ENCODE results near the gene FBLN7. TPM values are rescaled to one million over a fixed set of nuclear protein-coding genes. Genes with fewer than 3 reads are reported as not detected.
"Not testable (repeated sequence)": the region's sequence is repeated elsewhere in the genome, so short reads cannot be mapped to it uniquely, and the experiment has no call there.

Gene FBLN7
- total RNA-seq, 3 donors from 2014 or later = 0.72 to 2.2 (median 0.94) TPM

DNA sequence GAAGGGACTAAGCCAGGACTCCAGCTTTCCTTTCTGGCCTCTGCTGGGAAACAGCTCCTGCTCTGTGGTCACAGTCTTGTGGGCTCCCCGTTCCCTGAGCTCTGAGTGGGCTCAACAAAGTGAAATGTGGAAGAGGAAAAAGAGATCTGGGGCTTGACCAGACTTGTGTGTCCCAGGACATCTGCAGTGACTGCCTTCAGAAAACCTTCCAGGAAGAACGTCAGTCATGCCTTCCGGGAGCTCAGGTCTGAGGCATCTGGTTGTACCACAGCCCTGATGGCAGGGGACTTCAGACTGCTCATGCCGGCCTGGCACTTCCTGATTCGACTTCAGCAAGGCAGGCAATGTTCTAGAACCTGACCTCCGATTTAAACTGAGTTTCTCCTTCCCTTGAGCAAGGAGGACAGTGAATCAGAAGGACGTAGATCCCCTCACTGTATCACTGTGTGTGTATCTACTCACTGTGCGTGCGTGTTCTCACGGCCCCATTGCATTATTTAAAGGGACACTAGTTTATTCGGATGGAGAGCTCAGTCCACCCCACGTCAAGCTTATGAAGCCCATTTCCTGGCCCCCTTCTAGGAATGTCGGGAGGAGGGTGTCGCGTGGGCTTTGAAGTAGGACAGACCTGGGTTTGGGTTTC is 548 bp upstream of the FBLN7 start:
- DNase-seq = peak in 2 of 3 donors; percentile 29 to 41
- no peak overlapping the region for H3K4me3 ChIP-seq
- no peaks in the 10 kb centered on the region for H3K9me3 ChIP-seq
- intact Hi-C loops (cut with DNase I, micrococcal nuclease) = no loop called here
- H3K4me1 ChIP-seq (ENCODE audit: low read depth) = peaks cover 3% of the 10 kb centered on the region
- H3K36me3 ChIP-seq (ENCODE audit: low read depth) = no peaks in the 10 kb centered on the region
- TF ChIP-seq CTCF (IDR thresholded peaks at IDR 0.05) = no peak
- peak; percentile 81 for ATAC-seq

GRCh38 chr2:112139033-112139614 is 939 bp downstream of the FBLN7 start:
- intact Hi-C loops (cut with DNase I, micrococcal nuclease); H3K4me3 ChIP-seq; H3K9me3 ChIP-seq; ATAC-seq; DNase-seq; H3K36me3 ChIP-seq (ENCODE audit: low read depth); H3K4me1 ChIP-seq (ENCODE audit: low read depth): not testable (repeated sequence)

DNA sequence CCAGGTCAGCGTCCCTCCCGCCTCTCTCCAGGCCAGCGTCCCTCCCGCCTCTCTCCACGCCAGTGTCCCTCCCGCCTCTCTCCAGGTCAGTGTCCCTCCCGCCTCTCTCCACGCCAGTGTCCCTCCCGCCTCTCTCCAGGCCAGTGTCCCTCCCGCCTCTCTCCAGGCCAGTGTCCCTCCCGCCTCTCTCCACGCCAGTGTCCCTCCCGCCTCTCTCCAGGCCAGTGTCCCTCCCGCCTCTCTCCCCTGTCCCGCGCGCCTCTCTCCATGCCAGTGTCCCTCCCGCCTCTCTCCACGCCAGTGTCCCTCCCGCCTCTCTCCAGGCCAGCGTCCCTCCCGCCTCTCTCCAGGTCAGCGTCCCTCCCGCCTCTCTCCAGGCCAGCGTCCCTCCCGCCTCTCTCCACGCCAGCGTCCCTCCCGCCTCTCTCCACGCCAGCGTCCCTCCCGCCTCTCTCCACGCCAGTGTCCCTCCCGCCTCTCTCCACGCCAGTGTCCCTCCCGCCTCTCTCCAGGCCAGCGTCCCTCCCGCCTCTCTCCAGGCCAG is 1.5 kb downstream of the FBLN7 start:
- DNase-seq; ATAC-seq; H3K4me1 ChIP-seq (ENCODE audit: low read depth); H3K36me3 ChIP-seq (ENCODE audit: low read depth); intact Hi-C loops (cut with DNase I, micrococcal nuclease); H3K4me3 ChIP-seq; H3K9me3 ChIP-seq: not testable (repeated sequence)

GRCh38 chr2:112140205-112140802 is 2.1 kb downstream of the FBLN7 start:
- TF ChIP-seq CTCF (IDR thresholded peaks at IDR 0.05) = no peak
- H3K4me1 ChIP-seq (ENCODE audit: low read depth) = peaks cover 3% of the 10 kb centered on the region
- intact Hi-C loops (cut with DNase I, micrococcal nuclease) = no loop called here
- ATAC-seq = no peak
- no peak for DNase-seq
- H3K9me3 ChIP-seq = no peaks in the 10 kb centered on the region
- H3K36me3 ChIP-seq (ENCODE audit: low read depth) = no peaks in the 10 kb centered on the region
- H3K4me3 ChIP-seq = no peak overlapping the region

DNA sequence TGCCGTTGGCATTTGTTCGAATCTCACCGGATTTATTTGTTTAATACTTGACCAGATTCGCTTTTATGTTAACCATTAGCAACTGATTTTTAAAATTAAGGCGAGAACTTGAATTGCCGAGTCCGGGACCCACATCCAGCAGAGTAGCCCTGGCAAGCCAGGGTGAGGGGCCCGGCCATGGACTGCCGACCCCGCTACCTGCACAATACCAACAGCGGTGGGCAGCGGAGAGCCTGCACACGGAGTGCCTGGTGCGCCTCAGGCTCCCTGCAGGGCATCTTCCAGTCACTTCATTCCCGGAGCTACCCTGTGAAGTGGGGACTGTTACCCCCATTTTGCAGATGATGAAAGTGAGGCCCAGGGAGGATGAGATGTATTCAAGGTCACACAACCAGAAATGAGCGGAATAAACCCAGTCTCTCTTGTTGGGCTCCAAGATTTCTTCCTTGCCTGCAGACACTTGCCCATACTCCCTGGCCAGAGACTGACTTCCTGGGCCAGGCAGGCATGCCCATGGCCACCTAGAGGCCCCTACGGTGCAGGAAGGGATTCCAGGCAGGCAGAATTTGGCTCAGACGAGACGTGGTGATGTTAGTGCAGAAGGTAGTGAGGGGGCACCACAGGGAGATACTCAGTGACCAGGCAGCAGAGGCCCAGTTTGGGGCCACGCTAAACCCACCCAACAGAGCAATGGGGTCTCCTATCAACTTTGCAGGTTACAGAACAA is 2.9 kb downstream of the FBLN7 start:
- no peaks in the 10 kb centered on the region for H3K36me3 ChIP-seq (ENCODE audit: low read depth)
- no peak for ATAC-seq
- no peak for DNase-seq
- H3K4me1 ChIP-seq (ENCODE audit: low read depth) = peaks cover 3% of the 10 kb centered on the region
- TF ChIP-seq CTCF (IDR thresholded peaks at IDR 0.05) = no peak
- H3K4me3 ChIP-seq = no peak overlapping the region
- H3K9me3 ChIP-seq = no peaks in the 10 kb centered on the region
- intact Hi-C loops (cut with DNase I, micrococcal nuclease) = no loop called here

- H3K4me1 ChIP-seq (ENCODE audit: low read depth) = peaks cover 3% of the 10 kb centered on the region
- H3K4me3 ChIP-seq = no peak overlapping the region
- TF ChIP-seq CTCF (IDR thresholded peaks at IDR 0.05) = no peak
- intact Hi-C loops (cut with DNase I, micrococcal nuclease) = no loop called here
- no peaks in the 10 kb centered on the region for H3K36me3 ChIP-seq (ENCODE audit: low read depth)
- no peaks in the 10 kb centered on the region for H3K9me3 ChIP-seq
- DNase-seq (no peak), ATAC-seq (no peak)
These were observed 3.4 kb downstream of the FBLN7 start for GRCh38 chr2:112141626-112142007.
